Measurements from ENCODE around the gene PLA2G6. TPM values are rescaled to one million over a fixed set of nuclear protein-coding genes. Genes with fewer than 3 reads are reported as not detected.

Gene PLA2G6
- polyA plus RNA-seq, 1 donor: 71.1 TPM

Other genes with a start within 250 kb of the PLA2G6 start
- gene C22orf23, start 228.2 kb downstream of the PLA2G6 start, polyA plus RNA-seq: 0.73 TPM
- 62.8 TPM for gene POLR2F, start 228.1 kb downstream of the PLA2G6 start, polyA plus RNA-seq
- gene SOX10, start 197.3 kb downstream of the PLA2G6 start, polyA plus RNA-seq: 8.8 TPM
- 32.0 TPM for gene PICK1, start 124.4 kb downstream of the PLA2G6 start, polyA plus RNA-seq
- 2.3 TPM for gene SLC16A8, start 97.6 kb downstream of the PLA2G6 start, polyA plus RNA-seq
- 119 TPM for gene BAIAP2L2, start 71.1 kb downstream of the PLA2G6 start, polyA plus RNA-seq
- 20.2 TPM for gene MAFF, start 20.2 kb upstream of the PLA2G6 start, polyA plus RNA-seq
- gene TMEM184B, start 91.2 kb upstream of the PLA2G6 start, polyA plus RNA-seq: 56.5 TPM
- 125 TPM for gene CSNK1E, start 135.6 kb upstream of the PLA2G6 start, polyA plus RNA-seq